ENCODE measurements around the gene HIRIP3.

Gene HIRIP3

DNA sequence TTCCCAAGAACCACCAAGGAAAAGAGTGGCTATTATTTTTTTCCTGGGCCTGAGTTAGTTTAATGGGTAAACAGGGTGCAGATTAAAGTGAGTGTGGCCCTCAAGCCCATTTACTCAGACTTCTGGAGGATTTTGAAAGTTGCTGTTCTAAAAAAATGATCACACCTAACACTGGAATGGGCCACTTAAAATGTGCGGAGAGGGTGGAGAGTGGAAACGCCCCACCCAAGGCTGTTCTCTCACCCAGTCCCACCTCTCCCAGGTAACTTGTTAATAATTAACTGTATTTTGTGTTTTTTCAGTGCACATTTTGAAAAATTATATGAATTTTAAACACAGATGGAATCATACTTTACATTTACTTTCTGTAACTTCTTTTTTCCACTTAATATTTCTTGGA lies 5.4 kb downstream of the HIRIP3 start:
- TF ChIP-seq, protein P1, sequence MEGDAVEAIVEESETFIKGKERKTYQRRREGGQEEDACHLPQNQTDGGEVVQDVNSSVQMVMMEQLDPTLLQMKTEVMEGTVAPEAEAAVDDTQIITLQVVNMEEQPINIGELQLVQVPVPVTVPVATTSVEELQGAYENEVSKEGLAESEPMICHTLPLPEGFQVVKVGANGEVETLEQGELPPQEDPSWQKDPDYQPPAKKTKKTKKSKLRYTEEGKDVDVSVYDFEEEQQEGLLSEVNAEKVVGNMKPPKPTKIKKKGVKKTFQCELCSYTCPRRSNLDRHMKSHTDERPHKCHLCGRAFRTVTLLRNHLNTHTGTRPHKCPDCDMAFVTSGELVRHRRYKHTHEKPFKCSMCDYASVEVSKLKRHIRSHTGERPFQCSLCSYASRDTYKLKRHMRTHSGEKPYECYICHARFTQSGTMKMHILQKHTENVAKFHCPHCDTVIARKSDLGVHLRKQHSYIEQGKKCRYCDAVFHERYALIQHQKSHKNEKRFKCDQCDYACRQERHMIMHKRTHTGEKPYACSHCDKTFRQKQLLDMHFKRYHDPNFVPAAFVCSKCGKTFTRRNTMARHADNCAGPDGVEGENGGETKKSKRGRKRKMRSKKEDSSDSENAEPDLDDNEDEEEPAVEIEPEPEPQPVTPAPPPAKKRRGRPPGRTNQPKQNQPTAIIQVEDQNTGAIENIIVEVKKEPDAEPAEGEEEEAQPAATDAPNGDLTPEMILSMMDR (IDR thresholded peaks at IDR 0.05; ENCODE audit: borderline replicate concordance, insufficient read depth, low read depth, low read length), result no peak
- H3K4me3 ChIP-seq (ENCODE audit: low read depth, low read length), result no peak overlapping the region

DNA sequence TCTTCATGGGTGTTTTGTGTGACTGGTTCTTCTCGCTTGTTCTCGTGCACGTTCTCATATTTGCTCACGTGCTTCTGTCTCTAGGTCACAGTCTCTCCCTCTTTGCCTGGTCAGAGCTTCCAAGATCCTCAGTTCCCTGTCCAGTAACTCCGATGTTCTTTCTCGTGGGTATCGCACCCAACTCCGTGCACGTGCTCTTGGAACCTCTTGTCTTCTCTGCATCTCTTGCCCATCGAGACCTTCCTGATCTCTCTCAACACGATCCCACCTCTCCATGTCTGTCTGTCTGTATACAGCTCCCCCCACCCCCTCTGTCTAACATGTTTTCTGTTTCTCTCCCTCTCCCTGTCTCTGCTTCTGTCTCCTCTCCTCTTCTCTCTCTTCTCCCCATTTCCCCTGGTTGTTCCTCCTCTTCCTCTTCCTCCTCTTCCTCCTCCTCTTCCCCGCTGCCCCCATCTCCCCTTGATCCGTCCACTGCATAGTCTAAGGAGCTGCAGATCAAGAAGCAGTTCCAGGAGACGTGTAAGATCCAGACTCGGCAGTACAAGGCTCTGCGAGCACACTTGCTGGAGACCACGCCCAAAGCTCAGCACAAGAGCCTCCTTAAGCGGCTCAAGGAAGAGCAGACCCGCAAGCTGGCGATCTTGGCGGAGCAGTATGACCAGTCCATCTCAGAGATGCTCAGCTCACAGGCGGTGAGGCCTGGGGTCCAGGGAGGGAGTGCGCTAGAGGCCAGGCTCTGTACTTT lies 6.1 kb downstream of the HIRIP3 start:
- H3K4me3 ChIP-seq (ENCODE audit: low read depth, low read length), result no peak overlapping the region
- TF ChIP-seq, protein P1 (IDR thresholded peaks at IDR 0.05; ENCODE audit: borderline replicate concordance, insufficient read depth, low read depth, low read length), result no peak

DNA sequence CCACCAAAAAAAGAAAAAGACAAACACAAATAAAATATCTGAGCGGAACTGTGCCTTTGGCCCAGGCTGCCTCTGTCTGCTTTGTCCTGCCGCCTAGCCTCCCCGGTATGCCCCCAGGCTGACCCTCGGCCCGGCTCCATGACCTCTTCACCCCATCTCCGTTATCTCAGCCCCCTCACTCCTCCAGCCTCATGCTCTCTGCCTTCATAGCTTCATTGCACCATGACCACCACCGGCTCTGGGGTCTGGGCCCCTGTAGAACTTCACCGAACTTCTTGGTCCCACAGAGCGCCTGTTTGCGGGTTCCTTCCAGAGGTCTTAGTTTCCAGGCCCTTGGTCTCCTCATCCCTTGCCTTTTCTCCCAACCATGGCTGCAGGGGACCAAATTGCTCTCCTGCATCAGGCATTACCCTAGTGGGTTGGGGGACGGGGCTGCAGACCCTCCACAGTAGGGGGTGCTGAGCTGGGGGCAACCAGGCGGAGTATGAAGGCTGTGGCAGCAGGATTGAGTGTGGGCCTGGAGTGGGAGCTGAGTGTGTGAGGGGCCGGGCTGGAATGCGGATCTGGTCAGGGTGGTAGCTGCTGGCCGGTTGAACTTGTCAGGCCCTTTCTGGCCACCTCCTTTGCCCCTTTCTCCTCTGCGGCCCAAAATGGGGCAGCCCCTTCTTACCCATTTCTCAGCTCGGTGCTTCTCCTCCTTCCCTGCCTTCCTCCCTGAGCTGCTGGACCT lies 6.9 kb downstream of the HIRIP3 start:
- H3K4me3 ChIP-seq (ENCODE audit: low read depth, low read length), result no peak overlapping the region
- TF ChIP-seq, protein P1 (IDR thresholded peaks at IDR 0.05; ENCODE audit: borderline replicate concordance, insufficient read depth, low read depth, low read length), result no peak

DNA sequence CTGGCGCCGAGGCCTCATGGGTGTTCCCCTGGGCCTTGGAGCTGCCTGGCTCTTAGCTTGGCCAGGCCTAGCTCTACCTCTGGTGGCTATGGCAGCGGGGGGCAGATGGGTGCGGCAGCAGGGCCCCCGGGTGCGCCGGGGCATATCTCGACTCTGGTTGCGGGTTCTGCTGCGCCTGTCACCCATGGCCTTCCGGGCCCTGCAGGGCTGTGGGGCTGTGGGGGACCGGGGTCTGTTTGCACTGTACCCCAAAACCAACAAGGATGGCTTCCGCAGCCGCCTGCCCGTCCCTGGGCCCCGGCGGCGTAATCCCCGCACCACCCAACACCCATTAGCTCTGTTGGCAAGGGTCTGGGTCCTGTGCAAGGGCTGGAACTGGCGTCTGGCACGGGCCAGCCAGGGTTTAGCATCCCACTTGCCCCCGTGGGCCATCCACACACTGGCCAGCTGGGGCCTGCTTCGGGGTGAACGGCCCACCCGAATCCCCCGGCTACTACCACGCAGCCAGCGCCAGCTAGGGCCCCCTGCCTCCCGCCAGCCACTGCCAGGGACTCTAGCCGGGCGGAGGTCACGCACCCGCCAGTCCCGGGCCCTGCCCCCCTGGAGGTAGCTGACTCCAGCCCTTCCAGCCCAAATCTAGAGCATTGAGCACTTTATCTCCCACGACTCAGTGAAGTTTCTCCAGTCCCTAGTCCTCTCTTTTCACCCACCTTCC lies 7.9 kb downstream of the HIRIP3 start:
- TF ChIP-seq, protein P1 (IDR thresholded peaks at IDR 0.05; ENCODE audit: borderline replicate concordance, insufficient read depth, low read depth, low read length), result no peak
- no peak overlapping the region for H3K4me3 ChIP-seq (ENCODE audit: low read depth, low read length)

DNA sequence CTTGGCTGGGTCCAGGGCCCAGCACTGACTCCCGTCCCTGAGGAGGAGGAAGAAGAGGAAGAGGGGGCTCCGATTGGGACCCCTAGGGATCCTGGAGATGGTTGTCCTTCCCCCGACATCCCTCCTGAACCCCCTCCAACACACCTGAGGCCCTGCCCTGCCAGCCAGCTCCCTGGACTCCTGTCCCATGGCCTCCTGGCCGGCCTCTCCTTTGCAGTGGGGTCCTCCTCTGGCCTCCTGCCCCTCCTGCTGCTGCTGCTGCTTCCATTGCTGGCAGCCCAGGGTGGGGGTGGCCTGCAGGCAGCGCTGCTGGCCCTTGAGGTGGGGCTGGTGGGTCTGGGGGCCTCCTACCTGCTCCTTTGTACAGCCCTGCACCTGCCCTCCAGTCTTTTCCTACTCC lies 8.5 kb downstream of the HIRIP3 start:
- H3K4me3 ChIP-seq (ENCODE audit: low read depth, low read length), result no peak overlapping the region
- TF ChIP-seq, protein P1 (IDR thresholded peaks at IDR 0.05; ENCODE audit: borderline replicate concordance, insufficient read depth, low read depth, low read length), result no peak

DNA sequence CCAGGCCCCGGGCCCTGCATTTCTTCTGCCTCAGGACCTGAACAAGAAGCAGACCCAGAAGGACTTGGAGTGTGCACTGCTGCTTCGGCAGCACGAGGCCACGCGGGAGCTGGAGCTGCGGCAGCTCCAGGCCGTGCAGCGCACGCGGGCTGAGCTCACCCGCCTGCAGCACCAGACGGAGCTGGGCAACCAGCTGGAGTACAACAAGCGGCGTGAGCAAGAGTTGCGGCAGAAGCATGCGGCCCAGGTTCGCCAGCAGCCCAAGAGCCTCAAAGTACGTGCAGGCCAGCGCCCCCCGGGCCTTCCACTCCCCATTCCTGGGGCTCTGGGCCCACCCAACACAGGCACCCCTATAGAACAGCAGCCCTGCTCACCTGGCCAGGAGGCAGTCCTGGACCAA lies 9.2 kb downstream of the HIRIP3 start:
- TF ChIP-seq, protein P1 (IDR thresholded peaks at IDR 0.05; ENCODE audit: borderline replicate concordance, insufficient read depth, low read depth, low read length), result no peak
- no peak overlapping the region for H3K4me3 ChIP-seq (ENCODE audit: low read depth, low read length)
